NK-92 (cell line): Measurements from ENCODE around the gene NEK2.
"Not testable (repeated sequence)": the region's sequence is repeated elsewhere in the genome, so short reads cannot be mapped to it uniquely, and the experiment has no call there.

Experiments used
- DNase-seq: peaks from one replicate; lab custom pipeline; 2025; ENCODE audit not compliant: unreplicated experiment; lab: John Stamatoyannopoulos, UW

NEK2 gene

GRCh38 chr1:211652371-211652770 is 23.1 kb downstream of the NEK2 start:
- no peak for DNase-seq

- no peak for DNase-seq
These were observed 24.5 kb downstream of the NEK2 start for GRCh38 chr1:211650904-211651303.

- DNase-seq, result no peak
These were observed 26.2 kb downstream of the NEK2 start for GRCh38 chr1:211648980-211649934.

GRCh38 chr1:211648336-211648735 is 27.1 kb downstream of the NEK2 start:
- DNase-seq, result no peak

GRCh38 chr1:211647711-211648121 is 27.7 kb downstream of the NEK2 start:
- DNase-seq, result no peak

GRCh38 chr1:211646566-211646965 is 28.9 kb downstream of the NEK2 start:
- no peak for DNase-seq

- not testable (repeated sequence) for DNase-seq
These were observed 29.8 kb downstream of the NEK2 start for GRCh38 chr1:211645601-211646000.

- DNase-seq, result no peak
These were observed 30.8 kb downstream of the NEK2 start for GRCh38 chr1:211644653-211645052.

- DNase-seq, result no peak
These were observed 31.9 kb downstream of the NEK2 start for GRCh38 chr1:211643324-211644212.

- DNase-seq, result no peak
These were observed 32.6 kb downstream of the NEK2 start for GRCh38 chr1:211642870-211643269.

- DNase-seq, result no peak
These were observed 33.5 kb downstream of the NEK2 start for GRCh38 chr1:211641942-211642341.

GRCh38 chr1:211641044-211641800 is 34.2 kb downstream of the NEK2 start:
- no peak for DNase-seq

- DNase-seq, result no peak
These were observed 35.2 kb downstream of the NEK2 start for GRCh38 chr1:211640301-211640630.

- DNase-seq, result no peak
These were observed 35.7 kb downstream of the NEK2 start for GRCh38 chr1:211639475-211640300.

- DNase-seq, result no peak
These were observed 36.7 kb downstream of the NEK2 start for GRCh38 chr1:211638689-211639101.

- DNase-seq, result no peak
These were observed 37.2 kb downstream of the NEK2 start for GRCh38 chr1:211638246-211638645.

GRCh38 chr1:211637066-211637465 is 38.4 kb downstream of the NEK2 start:
- DNase-seq, result no peak

- DNase-seq, result not testable (repeated sequence)
These were observed 38.8 kb downstream of the NEK2 start for GRCh38 chr1:211636575-211637029.

GRCh38 chr1:211635597-211636205 is 39.7 kb downstream of the NEK2 start:
- DNase-seq, result no peak

- DNase-seq, result no peak
These were observed 40.5 kb downstream of the NEK2 start for GRCh38 chr1:211634931-211635330.
